H9 (cell line): Measurements from ENCODE around the gene MUC5B. TPM values are rescaled to one million over a fixed set of nuclear protein-coding genes. Genes with fewer than 3 reads are reported as not detected.

ENCODE experiments used
- DNase-seq: peaks from one replicate; pipeline ENCODE4 v3.0.0-alpha.2; 2017
- H2AFZ ChIP-seq: one replicate; pipeline ENCODE4 v1.6.1; 2013; ENCODE audit warnings: mild to moderate bottlenecking, low read length, control low read depth, moderate library complexity
- H2AK5ac ChIP-seq: 2 replicates; pipeline ENCODE4 v1.6.1; 2013; ENCODE audit warnings: low read length, control low read depth, mixed read lengths; ENCODE audit not compliant: insufficient read length
- H2BK120ac ChIP-seq: one replicate; pipeline ENCODE4 v1.6.1; 2013; ENCODE audit warnings: low read depth, mild to moderate bottlenecking, low read length, control low read depth, inconsistent platforms; ENCODE audit not compliant: poor library complexity, severe bottlenecking
- H2BK12ac ChIP-seq: 2 replicates; pipeline ENCODE4 v1.6.1; 2013; ENCODE audit warnings: low read length, control low read depth, mixed read lengths, low read depth; ENCODE audit not compliant: insufficient read length
- H2BK15ac ChIP-seq: 2 replicates; pipeline ENCODE4 v1.6.1; 2013; ENCODE audit warnings: low read depth, low read length, control low read depth
- H2BK20ac ChIP-seq: one replicate; pipeline ENCODE4 v1.6.1; 2013; ENCODE audit warnings: low read depth, mild to moderate bottlenecking, low read length, control low read depth, inconsistent platforms; ENCODE audit not compliant: poor library complexity, severe bottlenecking
- H2BK5ac ChIP-seq: 2 replicates; pipeline ENCODE4 v1.6.1; 2013; ENCODE audit warnings: low read length, control low read depth, mixed read lengths; ENCODE audit not compliant: insufficient read length
- H3K14ac ChIP-seq: 2 replicates; pipeline ENCODE4 v1.6.1; 2013; ENCODE audit warnings: low read length, control low read depth; ENCODE audit not compliant: insufficient read depth
- H3K18ac ChIP-seq: 2 replicates; pipeline ENCODE4 v1.6.1; 2013; ENCODE audit warnings: low read depth, mild to moderate bottlenecking, mixed read lengths, low read length, control low read depth; ENCODE audit not compliant: insufficient read length
- H3K23ac ChIP-seq: 2 replicates; pipeline ENCODE4 v1.6.1; 2013; ENCODE audit warnings: low read length, control low read depth, mixed read lengths, low read depth; ENCODE audit not compliant: insufficient read length
- H3K23me2 ChIP-seq: 2 replicates; pipeline ENCODE4 v1.6.1; 2013; ENCODE audit warnings: low read depth, mild to moderate bottlenecking, mixed read lengths, low read length, control low read depth; ENCODE audit not compliant: insufficient read length, poor library complexity, severe bottlenecking
- H3K27ac ChIP-seq: 2 replicates; pipeline ENCODE4 v1.5.1; 2013; ENCODE audit warnings: low read length, control low read depth, mixed read lengths, low read depth; ENCODE audit not compliant: insufficient read length
- H3K27me3 ChIP-seq: 2 replicates; pipeline ENCODE4 v1.6.1; 2013; ENCODE audit warnings: low read length, control low read depth, inconsistent platforms; ENCODE audit not compliant: insufficient read depth
- H3K4ac ChIP-seq: 2 replicates; pipeline ENCODE4 v1.6.1; 2013; ENCODE audit warnings: low read depth, mild to moderate bottlenecking, control low read depth, inconsistent platforms, low read length, moderate library complexity
- H3K4me1 ChIP-seq: 2 replicates; pipeline ENCODE4 v1.6.1; 2013; ENCODE audit warnings: low read length, control low read depth, inconsistent platforms; ENCODE audit not compliant: insufficient read depth
- H3K4me2 ChIP-seq: 2 replicates; pipeline ENCODE4 v1.6.1; 2013; ENCODE audit warnings: low read length, control low read depth, mixed read lengths; ENCODE audit not compliant: insufficient read length, insufficient read depth
- H3K56ac ChIP-seq: 2 replicates; pipeline ENCODE4 v1.6.1; 2013; ENCODE audit warnings: low read depth, mild to moderate bottlenecking, mixed read lengths, low read length, control low read depth; ENCODE audit not compliant: insufficient read length
- H3K79me1 ChIP-seq: 2 replicates; pipeline ENCODE4 v1.6.1; 2013; ENCODE audit warnings: low read depth, mild to moderate bottlenecking, moderate library complexity, low read length, control low read depth, inconsistent platforms; ENCODE audit not compliant: insufficient read depth, poor library complexity, severe bottlenecking
- H3K79me2 ChIP-seq: 2 replicates; pipeline ENCODE4 v1.6.1; 2013; ENCODE audit warnings: low read length, control low read depth, inconsistent platforms; ENCODE audit not compliant: insufficient read depth
- H3K9ac ChIP-seq: 2 replicates; pipeline ENCODE4 v1.6.1; 2013; ENCODE audit warnings: low read length, control low read depth, mixed read lengths; ENCODE audit not compliant: insufficient read length; ENCODE audit errors: extremely low read depth
- H3K9me3 ChIP-seq: one replicate; pipeline ENCODE4 v1.6.1; 2013; ENCODE audit warnings: low read depth, low read length, inconsistent platforms; ENCODE audit not compliant: control insufficient read depth
- H3T11ph ChIP-seq: one replicate; pipeline ENCODE4 v1.6.1; 2013; ENCODE audit warnings: mild to moderate bottlenecking, low read length, control low read depth, inconsistent platforms
- H4K20me1 ChIP-seq: one replicate; pipeline ENCODE4 v1.6.1; 2013; ENCODE audit not compliant: control insufficient read depth, insufficient read length, insufficient read depth
- H4K5ac ChIP-seq: 2 replicates; pipeline ENCODE4 v1.6.1; 2013; ENCODE audit warnings: low read depth, mild to moderate bottlenecking, mixed read lengths, low read length, control low read depth; ENCODE audit not compliant: insufficient read length
- H4K8ac ChIP-seq: replicated peaks from 2 replicates; pipeline ENCODE4 v1.6.1; 2013; ENCODE audit warnings: low read length, control low read depth, mixed read lengths, low read depth; ENCODE audit not compliant: insufficient read length
- H4K91ac ChIP-seq: 2 replicates; pipeline ENCODE4 v1.6.1; 2013; ENCODE audit warnings: low read depth, mild to moderate bottlenecking, moderate library complexity, mixed read lengths, low read length, control low read depth; ENCODE audit not compliant: insufficient read length
- H3K27ac Mint-ChIP-seq, 3 experiments: 2 replicates in 2 of 3; 3 replicates in 1 of 3; pipeline ENCODE4 v1.8.0; 2020 to 2021; ENCODE audit warnings: mixed read lengths in 3 of 3, mild to moderate bottlenecking in 1 of 3, moderate library complexity in 1 of 3
- H3K27me3 Mint-ChIP-seq: 2 replicates; pipeline ENCODE4 v1.8.0; 2021; ENCODE audit warnings: low read depth, mild to moderate bottlenecking, moderate library complexity, mixed read lengths
- H3K36me3 Mint-ChIP-seq, 3 experiments: 2 replicates in 2 of 3; 3 replicates in 1 of 3; pipeline ENCODE4 v1.8.0; 2020 to 2021; ENCODE audit warnings: low read depth in 3 of 3, mixed read lengths in 3 of 3; ENCODE audit not compliant: insufficient read depth in 1 of 3
- H3K4me1 Mint-ChIP-seq, 2 experiments: 2 replicates each; pipeline ENCODE4 v1.8.0; 2020; ENCODE audit warnings: mixed read lengths in 2 of 2
- H3K4me3 Mint-ChIP-seq, 2 experiments: 2 replicates in 1 of 2; 3 replicates in 1 of 2; pipeline ENCODE4 v1.8.0; 2020 to 2021; ENCODE audit warnings: mild to moderate bottlenecking in 2 of 2, mixed read lengths in 2 of 2, moderate library complexity in 1 of 2
- H3K9me3 Mint-ChIP-seq, 2 experiments: 2 replicates in 1 of 2; 3 replicates in 1 of 2; pipeline ENCODE4 v1.8.0; 2020; ENCODE audit warnings: mild to moderate bottlenecking in 2 of 2, mixed read lengths in 2 of 2, moderate library complexity in 1 of 2
- WGBS: extraction: QIAGEN DNeasy Blood & Tissue Kit; methylation state at CpG from one replicate; pipeline ENCODE4 v1.1.7; 2013; ENCODE audit warnings: missing lambda C conversion rate, low lambda C conversion rate, mixed read lengths; ENCODE audit not compliant: insufficient read length; ENCODE audit errors: extremely low coverage; 5-methylcytosine and 5-hydroxymethylcytosine counted together
- total RNA-seq: library from RNA; stranded (reverse); gene quantifications from 2 replicates; pipeline ENCODE4 v1.2.1, GENCODE V29; 2021
- TF ChIP-seq, protein P1 (sequence below): fragments of 200-600 bp; sonication (generic); conservative IDR thresholded peaks from 3 replicates; pipeline ENCODE4 v1.8.0; 2021; ENCODE audit warnings: antibody characterized with exemption, mild to moderate bottlenecking

MUC5B gene
- total RNA-seq, 1 experiment from 2014 or later: not detected

DNA sequence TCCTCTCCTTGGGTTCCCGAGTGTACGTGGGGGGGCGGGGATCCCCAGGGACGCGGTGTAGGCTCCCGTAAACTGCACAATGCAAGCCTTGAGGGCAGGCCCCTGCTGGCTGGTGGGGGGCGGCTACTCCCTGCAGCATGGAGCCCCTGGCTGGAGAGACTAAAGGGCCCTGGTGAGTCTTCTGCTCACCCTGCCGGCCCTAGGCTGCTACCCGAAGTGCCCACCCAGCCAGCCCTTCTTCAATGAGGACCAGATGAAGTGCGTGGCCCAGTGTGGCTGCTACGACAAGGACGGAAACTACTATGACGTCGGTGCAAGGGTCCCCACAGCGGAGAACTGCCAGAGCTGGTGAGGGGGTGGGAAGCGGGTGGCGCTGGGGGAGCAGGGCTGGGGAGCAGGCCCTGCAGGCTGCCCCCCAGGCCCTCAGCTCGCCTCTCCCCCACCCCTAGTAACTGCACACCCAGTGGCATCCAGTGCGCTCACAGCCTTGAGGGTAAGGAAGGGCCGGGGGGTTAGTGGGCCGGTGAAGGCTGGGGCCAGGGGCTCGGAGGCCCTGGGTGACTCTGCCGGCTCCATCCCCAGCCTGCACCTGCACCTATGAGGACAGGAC is 16.8 kb downstream of the MUC5B start:
- no peak overlapping the region for H2BK120ac ChIP-seq
- H2BK20ac ChIP-seq: no peak overlapping the region
- no peak overlapping the region for H3K4ac ChIP-seq
- no peaks in the 10 kb centered on the region for H3K79me1 ChIP-seq
- WGBS: no CpG with 5 or more reads among the region's 23 CpGs
- no peak overlapping the region for H3K9ac ChIP-seq
- no peaks in the 10 kb centered on the region for H4K20me1 ChIP-seq
- H3K4me1 ChIP-seq: no peaks in the 10 kb centered on the region
- H2AFZ ChIP-seq: no peak overlapping the region
- no peak overlapping the region for H2AK5ac ChIP-seq
- H2BK5ac ChIP-seq: no peak overlapping the region
- H3K4me3 Mint-ChIP-seq: no peak overlapping the region
- no peak for DNase-seq
- H3K27me3 ChIP-seq: no peaks in the 10 kb centered on the region
- H3K56ac ChIP-seq: no peak overlapping the region
- H3K36me3 Mint-ChIP-seq: peaks cover 0 to 8% (median 5%) of the 10 kb centered on the region in 3 experiments; a peak in 6 of 7 replicates
- H2BK12ac ChIP-seq: no peak overlapping the region
- no peak overlapping the region for H4K5ac ChIP-seq
- H3K23me2 ChIP-seq: no peaks in the 10 kb centered on the region
- H4K91ac ChIP-seq: no peak overlapping the region
- no peak overlapping the region for H3T11ph ChIP-seq
- H3K14ac ChIP-seq: no peak overlapping the region
- no peak overlapping the region for H4K8ac ChIP-seq
- no peak overlapping the region for H3K27ac ChIP-seq
- H2BK15ac ChIP-seq: no peak overlapping the region
- H3K23ac ChIP-seq: no peak overlapping the region
- TF ChIP-seq, protein P1, sequence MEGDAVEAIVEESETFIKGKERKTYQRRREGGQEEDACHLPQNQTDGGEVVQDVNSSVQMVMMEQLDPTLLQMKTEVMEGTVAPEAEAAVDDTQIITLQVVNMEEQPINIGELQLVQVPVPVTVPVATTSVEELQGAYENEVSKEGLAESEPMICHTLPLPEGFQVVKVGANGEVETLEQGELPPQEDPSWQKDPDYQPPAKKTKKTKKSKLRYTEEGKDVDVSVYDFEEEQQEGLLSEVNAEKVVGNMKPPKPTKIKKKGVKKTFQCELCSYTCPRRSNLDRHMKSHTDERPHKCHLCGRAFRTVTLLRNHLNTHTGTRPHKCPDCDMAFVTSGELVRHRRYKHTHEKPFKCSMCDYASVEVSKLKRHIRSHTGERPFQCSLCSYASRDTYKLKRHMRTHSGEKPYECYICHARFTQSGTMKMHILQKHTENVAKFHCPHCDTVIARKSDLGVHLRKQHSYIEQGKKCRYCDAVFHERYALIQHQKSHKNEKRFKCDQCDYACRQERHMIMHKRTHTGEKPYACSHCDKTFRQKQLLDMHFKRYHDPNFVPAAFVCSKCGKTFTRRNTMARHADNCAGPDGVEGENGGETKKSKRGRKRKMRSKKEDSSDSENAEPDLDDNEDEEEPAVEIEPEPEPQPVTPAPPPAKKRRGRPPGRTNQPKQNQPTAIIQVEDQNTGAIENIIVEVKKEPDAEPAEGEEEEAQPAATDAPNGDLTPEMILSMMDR: no peak
- H3K4me2 ChIP-seq: no peak overlapping the region
- no peaks in the 10 kb centered on the region for H3K4me1 Mint-ChIP-seq
- H3K27ac Mint-ChIP-seq: no peak overlapping the region
- no peak overlapping the region for H3K18ac ChIP-seq
- no peaks in the 10 kb centered on the region for H3K9me3 ChIP-seq
- H3K9me3 Mint-ChIP-seq: peaks cover 23 to 27% of the 10 kb centered on the region in 2 experiments
- peaks cover 10% of the 10 kb centered on the region for H3K27me3 Mint-ChIP-seq
- no peaks in the 10 kb centered on the region for H3K79me2 ChIP-seq
